Stimulated activated CD4-positive, alpha-beta T cell treated with anti-CD3 and anti-CD28 coated beads, Interleukin-15, amount 100 ng/mL, for 48 hours (primary cell): ENCODE data around the gene TRIAP1.

Source experiments
- DNase-seq, 2 donors: peaks; one replicate each; pipeline ENCODE4 v3.0.0-alpha.2; 2020; ENCODE audit warnings: low read depth in 2 of 2

Gene TRIAP1

DNA sequence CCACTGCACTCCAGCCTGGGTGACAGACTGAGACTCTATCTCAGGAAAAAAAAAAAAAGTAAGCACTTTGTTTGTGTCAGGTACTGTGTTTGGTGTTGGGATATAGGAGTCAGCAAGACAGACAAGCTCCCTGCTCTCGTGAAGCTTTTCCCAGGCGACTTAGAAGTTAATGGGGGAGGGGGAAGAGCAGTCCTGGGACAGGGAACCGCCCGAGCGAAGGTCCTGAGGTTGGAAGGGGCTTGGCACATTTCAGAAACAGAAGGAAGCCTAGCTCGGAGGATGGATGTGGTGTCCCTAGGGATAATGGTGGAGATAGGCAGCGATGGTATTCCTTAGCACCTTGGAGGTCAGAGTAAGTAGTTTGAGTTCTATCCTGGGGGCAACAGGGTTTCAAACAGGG is 16.8 kb downstream of the TRIAP1 start:
- DNase-seq = no peak

DNA sequence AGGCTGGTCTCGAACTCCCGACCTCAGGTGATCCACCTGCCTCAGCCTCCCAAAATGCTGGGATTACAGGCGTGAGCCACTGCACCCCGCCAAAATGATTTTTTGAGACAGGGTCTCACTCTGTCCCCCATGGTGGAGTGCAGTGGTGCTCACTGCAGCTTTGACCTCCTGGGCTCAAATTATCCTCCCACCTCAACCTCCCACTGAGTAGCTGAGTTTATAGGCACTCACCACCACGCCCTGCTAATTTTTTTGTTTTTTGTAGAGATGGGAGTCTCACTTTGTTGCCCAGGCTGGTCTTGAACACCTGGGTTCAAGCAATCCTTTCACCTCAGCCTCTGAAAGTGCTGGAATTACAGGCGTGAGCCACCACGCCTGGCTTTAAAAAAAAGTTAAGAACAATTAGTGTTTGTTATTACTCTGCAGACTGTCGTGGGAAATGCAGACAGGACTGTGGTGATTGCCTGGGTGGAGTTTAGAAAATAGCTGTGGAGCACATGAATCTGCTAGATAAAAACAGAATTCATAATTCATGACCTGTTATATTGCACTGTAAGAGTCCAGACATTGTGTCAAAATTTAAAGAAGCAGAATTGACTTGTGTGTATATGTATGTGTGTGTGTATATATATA is 17.5 kb downstream of the TRIAP1 start:
- no peak for DNase-seq

DNA sequence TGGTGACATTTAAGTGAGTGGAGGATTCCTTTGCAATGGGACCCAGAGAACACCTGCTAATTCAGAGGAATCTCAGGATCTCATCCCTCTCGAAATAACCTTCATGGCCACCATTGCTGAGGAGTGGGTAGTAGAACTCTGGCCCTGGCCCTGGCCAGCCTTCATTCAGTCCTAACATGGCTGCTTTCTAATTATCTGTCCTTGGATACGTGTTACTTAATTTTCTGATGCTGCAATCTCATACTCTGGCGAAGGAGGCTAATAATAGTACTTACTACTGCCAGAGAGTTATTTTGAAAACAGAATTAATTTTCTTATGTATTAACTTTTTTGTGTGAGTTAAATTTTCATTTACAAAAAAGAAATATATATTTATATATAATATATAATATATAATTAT is 20.4 kb downstream of the TRIAP1 start:
- DNase-seq = no peak

DNA sequence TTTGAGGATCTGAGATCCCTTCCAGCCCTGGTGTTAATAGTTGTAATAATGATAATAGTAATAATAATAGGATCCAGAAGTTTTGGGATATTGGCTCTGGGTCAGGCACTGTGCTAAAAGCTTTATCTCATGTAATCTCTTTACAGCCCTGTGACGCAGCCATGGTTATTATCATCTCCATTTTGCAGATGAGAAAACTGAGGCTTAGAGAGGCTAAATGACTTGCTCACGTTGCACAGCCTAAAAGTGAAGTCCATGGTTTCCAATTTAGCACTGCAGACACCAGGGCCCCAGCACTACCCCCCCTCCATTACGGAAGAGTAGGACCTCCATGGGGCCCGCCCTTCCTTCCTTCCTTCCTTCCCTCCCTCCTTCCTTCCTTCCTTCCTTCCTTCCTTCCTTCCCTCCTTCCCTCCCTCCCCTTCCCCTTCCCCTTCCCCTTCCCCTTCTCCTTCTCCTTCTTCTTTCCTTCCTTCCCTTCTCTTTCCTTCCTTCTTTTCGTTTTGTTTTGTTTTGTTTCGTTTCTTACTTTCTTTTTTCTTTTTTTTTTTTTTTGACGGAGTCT is 23.2 kb downstream of the TRIAP1 start:
- no peak for DNase-seq

DNA sequence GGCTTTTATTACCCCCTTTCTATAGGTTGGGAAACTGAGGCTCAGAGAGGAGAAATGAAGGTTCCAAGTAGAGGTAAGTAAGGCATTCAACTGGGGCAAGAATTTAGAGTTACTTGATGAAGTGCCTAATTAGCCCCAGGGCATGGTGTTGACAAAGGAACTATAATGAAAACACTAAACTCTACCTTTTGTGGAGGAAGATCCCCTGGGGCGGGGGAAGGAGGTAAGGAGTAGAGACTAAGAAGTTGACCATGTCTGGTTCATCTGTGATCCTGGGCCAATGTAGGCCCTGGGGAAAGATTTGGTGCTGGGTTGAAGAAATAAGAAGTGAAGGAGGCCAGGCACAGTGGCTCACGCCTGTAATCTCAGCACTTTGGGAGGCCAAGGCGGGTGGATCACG is 24.5 kb downstream of the TRIAP1 start:
- DNase-seq = no peak

DNA sequence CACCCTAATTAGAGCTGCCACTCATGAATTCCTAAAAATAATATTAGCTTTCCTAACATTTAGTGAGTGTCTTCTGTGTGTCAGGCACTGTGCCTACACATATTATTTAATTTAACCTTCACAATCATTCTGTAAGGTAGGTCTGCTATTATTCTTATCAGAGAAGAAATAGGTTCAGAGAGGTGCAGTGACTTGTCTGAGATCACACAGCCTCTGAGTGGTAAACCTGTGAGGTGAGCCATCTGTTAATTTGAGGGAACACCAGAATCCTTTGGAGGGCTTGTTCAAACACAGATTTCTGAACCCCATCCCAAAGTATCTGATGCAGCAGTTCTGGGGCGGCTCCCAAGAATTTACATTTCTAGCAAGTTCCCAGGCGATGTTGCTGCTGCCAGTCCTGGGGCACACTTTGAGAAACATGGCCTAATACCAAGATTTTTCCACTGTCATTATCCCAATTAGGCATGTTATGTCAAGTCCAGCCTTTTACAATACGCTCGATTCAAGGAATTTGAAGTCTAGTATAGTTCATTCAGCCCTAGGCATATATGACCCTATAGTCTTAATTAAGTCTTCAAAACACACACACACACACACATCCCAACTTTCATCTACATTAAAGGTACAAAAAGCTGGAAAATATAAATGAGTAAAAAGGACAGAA is 28.1 kb downstream of the TRIAP1 start:
- DNase-seq = no peak

DNA sequence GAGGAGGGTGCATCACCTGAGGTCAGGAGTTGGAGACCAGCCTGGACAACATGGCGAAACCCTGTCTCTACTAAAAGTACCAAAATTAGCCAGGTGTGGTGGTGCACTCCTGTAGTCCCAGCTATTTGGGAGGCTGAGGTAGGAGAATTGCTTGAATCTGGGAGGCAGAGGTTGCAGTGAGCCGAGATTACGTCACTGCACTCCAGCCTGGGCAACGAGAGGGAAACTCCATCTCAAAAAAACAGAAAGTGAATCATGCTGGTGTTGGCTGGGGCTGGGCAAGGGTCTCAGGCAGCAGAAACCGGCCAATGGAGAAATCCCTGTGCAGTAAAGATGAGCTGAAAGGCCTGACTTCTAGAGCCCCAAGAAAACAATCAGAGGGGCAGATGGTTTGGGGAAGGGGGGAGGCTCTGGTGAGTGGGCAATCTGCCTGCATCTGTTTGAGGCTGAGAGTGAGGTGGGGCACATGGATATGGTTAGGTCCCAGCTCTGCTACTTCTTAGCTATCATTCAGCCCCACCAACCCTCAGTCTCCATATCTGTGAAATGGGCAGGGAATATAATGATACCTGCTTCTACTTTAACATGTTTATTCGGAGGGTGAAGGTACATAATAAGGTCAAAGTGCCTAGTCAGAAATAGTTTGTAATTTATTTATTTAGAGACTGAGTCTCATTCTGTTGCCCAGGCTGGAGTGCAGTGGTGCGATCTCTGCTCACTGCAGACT is 29.5 kb downstream of the TRIAP1 start:
- DNase-seq = no peak

DNA sequence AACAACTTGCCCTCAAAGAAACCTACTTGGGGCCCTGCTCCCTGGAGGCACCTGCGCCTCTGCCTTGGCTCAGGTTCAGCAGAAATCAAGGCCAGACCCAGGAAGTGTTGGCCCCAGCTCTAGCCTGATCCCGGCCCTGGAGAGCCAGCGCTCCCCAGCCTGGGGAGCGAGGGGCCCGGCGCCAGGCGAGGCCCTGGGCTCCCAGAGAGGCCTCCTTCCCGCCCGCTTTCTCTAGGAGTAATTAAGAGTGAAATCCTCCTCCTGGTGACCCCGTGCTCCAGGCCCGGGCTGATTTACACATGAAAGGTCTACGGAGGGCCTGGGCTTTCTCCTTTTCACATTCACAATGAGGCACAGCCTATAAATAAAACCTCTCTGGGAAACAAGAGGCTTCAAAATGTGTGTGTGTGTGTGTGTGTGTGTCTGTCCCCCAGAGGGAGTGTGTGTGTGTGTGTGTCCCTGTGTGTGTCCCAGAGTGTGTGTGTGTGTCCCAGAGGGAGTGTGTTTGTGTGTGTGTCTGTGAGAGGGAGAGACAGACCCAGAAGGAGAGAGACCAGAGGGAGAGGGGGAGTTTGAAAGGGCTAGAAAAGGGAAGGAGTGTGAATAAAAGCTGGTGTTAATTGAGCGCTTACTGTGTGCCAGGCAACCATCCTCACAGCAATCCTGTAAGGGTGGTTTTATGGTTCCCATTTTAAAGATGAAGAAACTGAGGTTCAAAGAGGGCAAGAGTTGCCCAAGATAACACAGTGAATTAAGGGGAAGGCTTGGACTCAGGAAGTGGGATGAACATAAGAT is 32.1 kb downstream of the TRIAP1 start:
- no peak for DNase-seq

DNA sequence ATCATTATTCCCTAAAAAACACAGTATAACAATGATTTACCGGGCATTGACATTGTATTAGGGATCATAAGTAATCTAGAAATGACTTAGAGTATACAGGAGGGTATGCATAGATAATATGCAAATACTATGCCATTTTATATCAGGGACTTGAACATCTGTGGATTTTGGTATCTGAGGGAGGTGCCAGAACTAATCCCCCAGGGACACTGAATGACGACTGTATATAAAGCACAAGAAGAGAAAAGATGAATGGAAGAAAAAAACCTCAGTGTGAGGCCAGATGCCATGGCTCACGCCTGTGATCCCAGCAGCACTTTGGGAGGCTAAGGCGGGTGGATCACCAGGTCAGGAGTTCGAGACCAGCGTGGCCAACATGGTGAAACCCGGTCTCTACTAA is 33.8 kb downstream of the TRIAP1 start:
- no peak for DNase-seq

DNA sequence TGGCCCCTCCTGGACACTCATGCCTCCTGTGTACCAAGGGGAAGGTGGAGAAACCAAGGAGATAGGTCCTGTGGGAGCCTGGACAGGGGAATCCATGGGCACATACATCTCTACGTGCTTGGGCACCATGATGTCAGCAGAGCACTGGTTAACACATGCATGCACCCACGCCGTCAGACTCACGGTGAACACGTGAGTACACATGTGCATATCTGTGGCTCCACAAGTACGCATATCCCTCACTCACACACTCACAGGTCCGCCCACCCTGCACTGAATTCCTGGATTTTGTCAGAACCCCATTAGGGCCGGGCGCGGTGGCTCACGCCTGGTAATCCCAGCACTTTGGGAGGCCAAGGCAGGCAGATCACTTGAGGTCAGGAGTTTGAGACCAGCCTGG is 37.4 kb downstream of the TRIAP1 start:
- no peak for DNase-seq

DNA sequence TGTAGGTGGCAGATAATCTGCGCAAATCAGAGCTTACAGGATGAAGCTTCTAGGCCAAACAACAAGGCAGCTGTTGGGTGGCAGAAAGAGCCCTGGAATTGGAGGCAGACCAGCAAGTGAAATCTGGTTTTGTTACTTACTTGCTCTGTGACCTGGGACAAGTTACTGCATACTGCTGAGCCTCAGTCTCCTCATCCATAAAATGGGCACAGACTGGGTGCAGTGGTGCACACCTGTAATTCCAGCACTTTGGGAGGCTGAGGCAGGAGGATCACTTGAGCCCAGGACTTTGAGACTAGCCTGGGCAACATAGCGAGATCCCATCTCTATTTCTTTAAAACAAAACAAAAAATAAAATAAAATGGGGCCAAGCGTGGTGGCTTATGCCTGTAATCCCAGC is 39.6 kb downstream of the TRIAP1 start:
- DNase-seq = no peak

DNA sequence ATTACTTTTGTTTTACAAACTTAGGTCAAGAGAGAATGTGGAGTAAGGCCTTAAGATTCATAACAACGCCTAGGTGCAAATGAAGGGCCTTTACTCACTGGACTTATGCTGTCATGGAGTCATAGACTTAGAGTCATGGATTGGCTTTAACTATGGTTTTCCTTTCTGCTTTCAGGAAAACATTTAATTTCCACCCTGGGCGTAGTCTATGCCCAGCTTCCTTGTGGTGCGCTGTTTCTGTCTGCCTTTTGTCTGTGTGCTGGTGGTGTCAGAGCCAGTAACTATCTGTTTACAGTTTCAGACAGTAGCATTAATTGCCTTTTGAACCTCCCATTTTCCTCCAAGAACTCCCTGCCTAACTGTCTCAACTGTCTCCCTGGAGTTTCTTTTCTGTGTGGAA is 40.1 kb downstream of the TRIAP1 start:
- DNase-seq = no peak

DNA sequence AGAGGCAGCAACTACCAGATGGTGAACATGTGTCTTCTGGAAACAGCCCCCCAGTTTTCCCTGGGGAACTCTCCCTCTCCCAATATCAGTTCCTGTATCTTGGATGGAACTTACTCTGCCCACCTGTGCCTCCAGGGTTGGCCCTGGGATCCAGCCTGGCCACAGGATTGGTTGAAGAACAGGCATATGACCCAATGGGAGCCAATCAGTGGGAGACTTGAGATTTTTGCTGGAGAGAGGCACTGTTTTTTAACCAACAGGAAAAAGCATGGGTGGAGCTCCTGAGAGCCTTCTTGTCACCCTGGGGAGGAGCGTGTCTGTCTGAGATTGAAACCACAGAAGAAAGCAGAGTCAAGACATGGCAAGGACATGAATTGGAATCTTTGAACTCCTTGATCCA is 41.9 kb downstream of the TRIAP1 start:
- no peak for DNase-seq

DNA sequence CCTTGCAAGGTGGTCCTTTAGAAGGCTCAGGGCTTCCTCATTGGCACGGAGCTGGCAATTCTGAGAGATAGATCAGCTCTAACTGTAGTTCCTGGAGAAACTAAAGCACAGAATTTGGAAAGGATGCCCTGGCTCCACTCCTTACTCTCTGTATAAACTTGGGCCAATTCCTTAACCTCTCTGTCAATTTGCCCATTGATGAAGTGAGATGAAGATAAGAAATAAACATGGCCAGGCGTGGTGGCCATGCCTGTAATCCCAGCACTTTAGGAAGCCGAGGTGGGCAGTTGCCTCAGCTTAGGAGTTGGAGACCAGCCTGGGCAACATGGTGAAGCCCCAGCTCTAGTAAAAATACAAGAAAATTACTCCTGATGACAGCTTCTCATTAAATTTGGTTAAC is 42.3 kb downstream of the TRIAP1 start:
- no peak for DNase-seq

DNA sequence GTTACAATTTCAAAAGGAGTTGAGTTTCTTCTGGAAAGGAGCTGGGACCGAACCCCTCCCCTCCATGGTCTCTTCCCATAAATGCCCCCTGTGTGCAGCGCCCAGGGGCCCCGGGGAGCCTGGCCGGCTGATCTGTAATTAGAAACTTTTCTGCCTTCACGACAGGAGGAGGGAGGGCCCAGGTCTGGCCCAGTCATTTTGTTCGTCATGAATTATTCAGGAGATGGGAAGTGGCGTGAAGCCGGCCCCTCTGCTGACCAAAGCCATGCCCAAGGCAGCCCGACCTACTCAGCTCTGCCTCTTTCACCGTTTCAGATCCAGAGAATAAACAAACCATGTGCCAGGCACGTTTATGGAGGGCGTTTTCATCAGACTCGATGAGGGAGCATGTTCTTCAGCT is 44.0 kb downstream of the TRIAP1 start:
- no peak for DNase-seq

DNA sequence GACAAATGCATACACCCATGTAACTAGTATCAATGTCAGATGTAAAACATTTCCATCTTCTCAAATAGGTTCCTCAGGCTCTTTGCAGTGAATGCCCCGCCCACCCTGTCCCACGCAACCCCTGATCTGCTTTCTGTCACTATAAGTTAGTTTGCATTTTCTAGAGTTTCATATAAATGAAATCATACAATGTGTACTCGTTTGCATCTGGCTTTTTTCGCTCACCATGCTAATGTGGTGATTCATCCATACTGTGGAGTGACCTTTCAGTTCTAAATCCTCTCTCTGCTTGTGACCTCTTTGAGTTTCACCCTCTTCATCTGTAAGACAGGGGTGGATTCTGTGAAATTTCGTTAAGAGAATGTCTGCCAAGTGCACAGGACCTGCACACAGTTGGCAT is 46.7 kb downstream of the TRIAP1 start:
- DNase-seq = no peak

DNA sequence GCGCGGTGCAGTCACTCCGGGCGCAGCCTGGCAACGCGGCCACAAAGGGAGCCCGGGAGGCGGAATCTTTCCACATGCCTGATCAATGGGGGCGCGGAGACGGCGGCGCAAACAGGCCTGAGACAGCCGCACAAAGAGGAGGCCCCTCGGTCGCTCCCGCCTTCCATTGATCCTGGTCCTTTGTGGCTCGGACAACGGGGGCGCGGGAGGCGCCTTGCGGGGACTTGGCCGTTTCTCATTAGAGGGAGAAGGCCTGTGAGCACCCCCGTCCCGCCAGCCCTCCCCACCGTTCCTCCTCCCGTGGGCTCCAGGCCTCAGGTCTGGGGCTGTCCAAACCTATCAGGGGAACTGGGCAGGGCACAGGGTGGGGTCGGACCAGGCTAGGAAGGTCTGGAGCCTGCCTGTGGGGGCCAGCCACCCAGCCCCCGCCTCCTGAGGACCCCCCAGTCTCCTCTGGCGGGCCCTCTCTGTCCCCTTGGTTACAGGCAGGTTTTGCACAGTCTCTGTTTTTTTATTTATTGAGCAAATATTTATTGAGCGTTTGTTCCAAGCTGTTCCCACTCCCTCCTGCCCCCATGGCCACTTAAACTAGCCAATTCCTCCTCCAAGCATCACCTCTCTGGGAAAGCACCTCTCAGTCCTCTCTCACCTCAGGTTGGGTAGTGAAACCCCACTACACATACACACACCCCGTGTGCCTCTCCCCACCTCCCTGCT is 48.2 kb downstream of the TRIAP1 start:
- no peak for DNase-seq

DNA sequence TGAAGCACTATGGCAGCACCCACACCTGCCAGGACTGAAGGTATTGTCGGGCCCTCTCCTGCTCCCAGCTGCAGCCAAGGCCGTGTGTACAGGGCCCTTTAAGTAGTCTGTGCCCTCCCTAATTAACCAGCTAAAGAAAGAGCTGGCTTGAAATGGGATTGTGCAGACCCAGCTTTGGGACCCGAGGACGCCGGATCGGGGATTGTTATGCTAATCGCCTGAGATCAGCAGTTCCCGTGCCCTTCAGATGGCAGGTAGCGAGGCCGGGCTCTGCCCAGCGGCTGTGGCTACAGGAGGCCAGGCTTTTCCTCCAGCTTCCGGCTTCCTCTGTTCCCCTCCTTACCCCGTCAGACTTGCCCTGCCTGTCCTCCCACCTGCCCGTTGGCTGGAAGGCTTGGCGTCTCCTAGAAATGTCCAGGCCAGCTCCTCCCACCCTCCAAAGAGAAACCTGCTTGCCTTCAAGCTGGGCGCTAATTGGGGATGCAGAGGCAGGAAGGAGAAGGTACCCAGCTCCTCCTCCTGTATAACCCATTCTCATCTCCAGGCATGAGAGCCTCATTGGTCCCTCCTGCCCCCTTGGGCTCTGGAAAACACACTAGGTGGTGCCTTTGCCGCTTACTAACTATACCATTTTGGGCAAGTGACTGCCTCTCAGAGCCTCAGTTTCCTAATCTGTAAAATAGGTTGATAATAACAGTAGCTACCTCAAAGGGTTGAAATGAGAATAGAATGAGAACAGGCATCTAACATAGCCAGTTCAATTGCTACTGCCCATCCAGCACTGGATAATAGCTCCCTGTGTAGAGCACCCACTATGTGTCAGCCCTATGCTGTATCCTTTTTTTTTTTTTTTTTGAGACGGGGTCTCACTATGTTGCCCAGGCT is 51.5 kb downstream of the TRIAP1 start:
- DNase-seq = no peak
